Skeletal muscle tissue (tissue), 5 donors: Measurements from ENCODE around the gene RTL1. TPM values are rescaled to one million over a fixed set of nuclear protein-coding genes. Genes with fewer than 3 reads are reported as not detected.
A peak's percentile ranks its signal among the peaks of the same experiment; 100 is the strongest.

Experiments
- H3K27ac ChIP-seq: one replicate; pipeline ENCODE4 v1.7.0; 2013; ENCODE audit warnings: mild to moderate bottlenecking, low read depth, low read length, inconsistent platforms
- H3K27me3 ChIP-seq, 3 donors: one replicate each; pipeline ENCODE4 v1.7.0; 2013; ENCODE audit warnings: low read length in 3 of 3; ENCODE audit not compliant: control insufficient read depth in 3 of 3, insufficient read depth in 3 of 3
- H3K36me3 ChIP-seq, 3 donors: one replicate each; pipeline ENCODE4 v1.7.0; 2013; ENCODE audit warnings: low read length in 3 of 3; ENCODE audit not compliant: control insufficient read depth in 3 of 3, insufficient read depth in 3 of 3
- H3K4me1 ChIP-seq, 3 donors: one replicate each; pipeline ENCODE4 v1.7.0; 2013; ENCODE audit warnings: low read length in 3 of 3, mild to moderate bottlenecking in 3 of 3; ENCODE audit not compliant: control insufficient read depth in 3 of 3, insufficient read depth in 3 of 3
- H3K4me3 ChIP-seq, 3 donors: one replicate each; pipeline ENCODE4 v1.7.0; 2013; ENCODE audit warnings: low read length in 3 of 3
- H3K9ac ChIP-seq, 3 donors: one replicate each; pipeline ENCODE4 v1.7.0; 2013; ENCODE audit warnings: low read length in 3 of 3, mild to moderate bottlenecking in 3 of 3, moderate library complexity in 2 of 3, low read depth in 1 of 3
- H3K9me3 ChIP-seq, 3 donors: one replicate each; pipeline ENCODE4 v1.7.0; 2013; ENCODE audit warnings: low read length in 3 of 3; ENCODE audit not compliant: control insufficient read depth in 3 of 3
- small RNA-seq: library from RNA; depleted of rRNA; stranded (forward); fragments of <200 nt; gene quantifications from one replicate; pipeline ENCODE3, GENCODE V24; 2014
- total RNA-seq: library from RNA; depleted of rRNA; stranded (reverse); fragments of >200 nt; gene quantifications from one replicate; pipeline ENCODE4 v1.2.3, GENCODE V29; 2014
- donor health status: Osteomylitis.

The RTL1 gene
- total RNA-seq, 1 donor from 2014 or later: 9.4 TPM

DNA sequence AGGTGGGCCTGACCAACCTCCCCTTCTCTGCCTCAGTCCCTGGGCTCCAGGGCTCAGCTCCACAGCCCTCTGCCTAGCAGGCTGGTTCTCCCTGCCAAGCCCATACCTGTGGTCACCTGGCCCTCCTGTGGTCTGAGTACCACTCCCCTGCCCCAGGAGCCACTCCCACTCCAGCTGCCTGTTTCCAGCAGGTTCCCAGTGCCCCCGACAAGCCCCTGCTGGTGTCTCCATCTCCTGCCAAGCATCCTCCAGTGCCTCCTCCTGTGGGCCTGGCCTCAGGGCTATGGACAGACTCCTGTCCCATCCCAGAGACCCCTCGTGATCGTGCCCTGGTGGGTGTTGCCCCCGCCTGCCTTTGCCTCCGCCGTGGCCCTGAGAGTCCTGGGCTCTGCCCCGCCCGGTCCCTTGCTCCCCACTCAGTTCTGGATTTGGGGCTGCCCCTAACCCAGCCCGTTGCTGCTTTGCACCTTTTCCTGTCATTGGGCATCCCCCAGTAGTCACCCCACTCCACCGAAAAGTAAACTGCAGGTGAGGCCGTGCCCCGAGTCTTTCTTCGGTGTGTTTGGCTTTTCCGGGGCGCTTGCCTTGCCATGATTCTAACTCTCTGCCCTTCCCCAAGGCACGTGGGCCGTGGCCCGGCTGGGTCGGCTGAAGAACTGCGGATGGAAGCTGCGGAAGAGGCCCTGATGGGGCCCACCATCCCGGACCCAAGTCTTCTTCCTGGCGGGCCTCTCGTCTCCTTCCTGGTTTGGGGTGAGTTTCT, 67.8 kb downstream of the RTL1 start:
- Histone ChIP-seq H3K27ac (no peak overlapping the region), H3K9ac (no peak overlapping the region), H3K4me1 (no peaks in the 10 kb centered on the region), H3K9me3 (no peaks in the 10 kb centered on the region), H3K4me3 (no peak overlapping the region), H3K27me3 (peaks cover 0 to 12% (median 6%) of the 10 kb centered on the region in 3 donors), H3K36me3 (no peaks in the 10 kb centered on the region)

DNA sequence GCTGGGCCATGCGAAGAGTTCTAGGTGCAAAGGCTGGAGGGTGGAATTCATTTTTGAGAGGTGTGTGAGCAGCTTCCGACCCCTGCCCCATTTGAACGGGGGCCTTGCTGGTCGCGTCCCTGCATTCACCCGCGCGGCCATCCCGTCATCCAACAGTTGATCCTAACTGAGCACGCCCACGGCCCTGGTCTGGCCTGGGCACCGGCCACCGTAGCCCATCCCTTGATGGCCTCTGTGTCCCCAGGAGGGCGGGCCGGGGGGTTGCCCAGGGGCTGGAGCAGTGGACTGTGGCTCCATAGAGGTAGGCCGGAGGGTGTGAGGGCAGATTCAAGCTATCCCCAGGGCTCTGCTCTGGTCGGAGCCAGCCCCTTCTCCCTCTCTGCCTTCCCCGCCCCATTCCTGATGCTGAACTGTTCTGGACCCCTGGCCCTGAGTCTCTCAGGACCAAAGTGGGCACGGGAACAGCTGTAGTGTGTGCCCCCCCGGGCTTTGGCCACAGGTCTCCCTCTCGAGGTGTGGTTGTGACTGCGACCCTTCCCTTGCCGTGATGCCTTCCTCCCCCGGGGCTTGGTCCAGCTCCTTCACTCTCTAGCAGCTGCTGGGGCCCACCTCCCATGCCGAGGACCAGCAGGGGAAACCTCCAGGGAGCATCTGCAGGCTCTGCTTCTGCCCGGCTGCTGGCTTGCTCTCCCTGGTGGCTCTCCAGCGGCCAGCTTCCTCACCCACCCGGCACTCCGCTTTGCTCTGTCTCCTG, 68.6 kb downstream of the RTL1 start:
- H3K9me3 ChIP-seq: no peaks in the 10 kb centered on the region
- no peaks in the 10 kb centered on the region for H3K36me3 ChIP-seq
- no peak overlapping the region for H3K9ac ChIP-seq
- H3K4me3 ChIP-seq: no peak overlapping the region
- H3K27me3 ChIP-seq: peaks cover 0 to 12% (median 6%) of the 10 kb centered on the region in 3 donors
- H3K4me1 ChIP-seq: no peaks in the 10 kb centered on the region
- no peak overlapping the region for H3K27ac ChIP-seq

DNA sequence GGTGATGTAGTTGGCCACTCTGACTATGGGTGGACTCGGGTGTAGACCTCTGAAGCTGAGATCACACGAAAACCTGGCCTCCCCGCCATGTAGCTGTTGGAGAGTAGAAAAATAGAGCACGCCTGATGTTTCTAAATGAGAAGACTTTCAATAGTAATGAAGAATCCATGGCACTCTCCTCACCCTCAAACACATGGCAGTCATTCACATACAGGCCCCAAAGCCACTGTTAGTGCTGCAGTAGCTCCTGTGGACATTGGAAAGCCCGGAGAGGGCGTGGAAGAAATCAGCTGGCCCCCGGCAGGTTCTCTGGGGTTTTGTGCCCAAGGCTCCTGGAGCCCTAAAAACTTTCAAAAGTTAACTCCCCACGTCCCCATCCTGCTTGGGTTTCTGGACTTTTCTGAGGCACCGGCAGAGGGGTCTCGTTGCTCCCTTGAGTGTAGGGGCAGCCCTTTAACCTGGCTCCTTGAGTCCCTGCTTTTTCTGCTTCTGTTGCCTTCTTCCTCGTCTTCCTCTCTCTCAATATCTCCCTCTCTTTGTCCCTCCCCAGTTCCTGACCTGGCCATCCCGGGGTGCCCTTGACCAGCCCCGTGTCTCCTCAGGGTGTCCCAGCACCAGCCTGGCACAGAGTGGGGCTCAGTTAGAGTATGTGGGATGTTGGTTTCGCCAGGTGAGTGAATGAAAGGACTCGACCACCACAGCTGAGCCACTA, 69.3 kb downstream of the RTL1 start:
- Histone ChIP-seq H3K27ac (no peak overlapping the region), H3K27me3 (peaks cover 0 to 14% (median 8%) of the 10 kb centered on the region in 3 donors), H3K36me3 (no peaks in the 10 kb centered on the region), H3K9ac (no peak overlapping the region), H3K9me3 (no peaks in the 10 kb centered on the region), H3K4me1 (no peaks in the 10 kb centered on the region), H3K4me3 (no peak overlapping the region)

DNA sequence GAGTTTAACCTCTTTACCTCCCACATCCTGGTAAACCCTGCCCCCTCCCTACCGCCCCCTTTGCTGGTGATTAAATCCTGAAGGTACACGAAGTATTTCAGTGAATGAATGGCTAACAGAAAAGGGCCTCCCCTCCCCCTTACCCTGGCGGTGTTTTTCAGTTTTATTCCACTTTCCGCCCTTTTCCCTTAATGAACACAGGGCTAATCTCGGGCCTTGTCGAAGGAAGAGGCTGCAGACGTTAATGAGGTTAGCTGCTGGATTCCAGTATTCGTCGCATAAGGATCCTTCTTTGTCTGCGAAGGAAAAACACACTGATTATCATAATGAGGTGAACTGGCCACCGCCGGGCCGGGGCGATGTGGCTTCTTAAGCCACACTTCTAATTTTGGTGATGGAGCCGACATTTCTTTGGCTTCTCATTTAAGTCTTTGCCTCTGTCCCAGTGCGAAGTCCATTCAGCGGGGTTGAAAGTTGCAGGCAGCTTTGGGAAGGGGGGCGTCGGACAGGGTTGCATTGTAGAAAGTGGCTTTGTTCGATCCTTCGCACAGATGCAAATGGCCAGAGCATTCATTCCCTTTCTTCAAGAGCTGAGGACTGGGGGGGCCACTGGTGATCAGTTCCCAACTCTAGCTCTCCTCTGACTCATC, 71.1 kb downstream of the RTL1 start:
- H3K4me1 ChIP-seq: no peaks in the 10 kb centered on the region
- H3K27me3 ChIP-seq: peaks cover 10 to 22% (median 15%) of the 10 kb centered on the region in 3 donors
- no peak overlapping the region for H3K4me3 ChIP-seq
- no peak overlapping the region for H3K9ac ChIP-seq
- no peaks in the 10 kb centered on the region for H3K36me3 ChIP-seq
- no peaks in the 10 kb centered on the region for H3K9me3 ChIP-seq
- no peak overlapping the region for H3K27ac ChIP-seq

DNA sequence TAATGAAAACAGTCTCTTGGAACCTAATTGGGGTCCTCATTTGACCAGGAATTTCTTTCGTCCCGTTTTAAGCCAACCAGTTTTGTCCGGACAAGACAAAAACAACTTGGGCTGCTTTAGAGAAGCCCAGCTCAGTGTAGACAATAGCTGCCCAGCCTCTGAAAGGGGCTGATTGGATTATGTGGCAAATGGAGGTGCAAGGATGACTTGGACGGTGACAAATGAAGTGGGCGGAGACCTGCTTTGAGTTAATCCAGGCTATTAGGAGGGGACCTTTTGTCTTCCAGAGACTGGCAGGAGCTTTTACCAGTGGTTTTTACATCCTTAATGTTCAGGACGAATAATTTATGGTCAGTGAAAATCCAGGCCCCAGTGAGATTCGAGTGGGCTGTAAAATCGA, 72.8 kb downstream of the RTL1 start:
- H3K9me3 ChIP-seq: no peaks in the 10 kb centered on the region
- peaks cover 22 to 32% (median 24%) of the 10 kb centered on the region in 3 donors for H3K27me3 ChIP-seq
- no peak overlapping the region for H3K4me3 ChIP-seq
- H3K36me3 ChIP-seq: no peaks in the 10 kb centered on the region
- H3K27ac ChIP-seq: no peak overlapping the region
- no peaks in the 10 kb centered on the region for H3K4me1 ChIP-seq
- H3K9ac ChIP-seq: no peak overlapping the region

Small RNAs within 50 kb of the gene (small RNA-seq; reads per million reads assigned to genes)
- not detected for gene MIR127
- not detected for gene MIR136
- 148 reads per million, percentile 97 among the genes with 10 or more reads in this experiment for gene MIR337
- gene MIR370: 382 reads per million, percentile 98 among the genes with 10 or more reads in this experiment
- gene MIR431: not detected
- not detected for gene MIR432
- not detected for gene MIR433
- gene MIR493: 2,562 reads per million, percentile 99 among the genes with 10 or more reads in this experiment
- gene RF02145: not detected
- gene SNORD112: 15.5 reads per million, percentile 93 among the genes with 10 or more reads in this experiment
- gene SNORD113-1: 0.12 reads per million
- not detected for gene SNORD113-2
- 405 reads per million, percentile 98 among the genes with 10 or more reads in this experiment for gene SNORD113-3
- gene SNORD113-4: 153 reads per million, percentile 97 among the genes with 10 or more reads in this experiment
- 11,381 reads per million, percentile 100 among the genes with 10 or more reads in this experiment for gene SNORD113-5
- gene SNORD113-6: 3,650 reads per million, percentile 99 among the genes with 10 or more reads in this experiment
- 19,002 reads per million, percentile 100 among the genes with 10 or more reads in this experiment for gene SNORD113-7
- 47,934 reads per million, percentile 100 among the genes with 10 or more reads in this experiment for gene SNORD113-8
- 4,441 reads per million, percentile 99 among the genes with 10 or more reads in this experiment for gene SNORD113-9
- gene SNORD114-1: 22,033 reads per million, percentile 100 among the genes with 10 or more reads in this experiment
- 0.07 reads per million for gene SNORD114-2
- gene SNORD114-3: 7,707 reads per million, percentile 100 among the genes with 10 or more reads in this experiment

Other genes starting within 250 kb of the RTL1 start
- 283 TPM for gene DLK1, start 176.8 kb downstream of the RTL1 start, total RNA-seq
- gene MEG3, start 77.6 kb downstream of the RTL1 start, total RNA-seq: 587 TPM